ENCODE results near the gene IRF9.

- TF ChIP-seq CTCF (IDR thresholded peaks at IDR 0.05): no peak
- TF ChIP-seq POLR2AphosphoS5 (IDR thresholded peaks at IDR 0.05): no peak
- no peak for TF ChIP-seq POLR2A (IDR thresholded peaks at IDR 0.05)
Measured at GRCh38 chr14:24207625-24208024, 46.6 kb downstream of the IRF9 start.

Data from breast epithelium (tissue), 3 donors.